Body of pancreas (tissue), 4 donors: ENCODE measurements around the gene CDC25C.

Source experiments
- POLR2A ChIP-seq, 3 donors: fragments of 450-650 bp; IDR thresholded peaks; one replicate each; pipeline ENCODE4 v1.6.1; 2016; ENCODE audit warnings: antibody characterized with exemption in 3 of 3, mild to moderate bottlenecking in 2 of 3
- TF ChIP-seq, protein P1 (sequence below), 7 experiments: fragments of 450-650 bp in 4 of 7; fragments of 200-600 bp in 3 of 7; sonication (generic) in 3 of 7; IDR thresholded peaks; one replicate each; pipeline ENCODE4 v1.5.1; 2016 to 2019; ENCODE audit warnings: antibody characterized with exemption in 7 of 7

GRCh38 chr5:138258704-138259292, 72.8 kb downstream of the CDC25C start:
- TF ChIP-seq, protein P1, sequence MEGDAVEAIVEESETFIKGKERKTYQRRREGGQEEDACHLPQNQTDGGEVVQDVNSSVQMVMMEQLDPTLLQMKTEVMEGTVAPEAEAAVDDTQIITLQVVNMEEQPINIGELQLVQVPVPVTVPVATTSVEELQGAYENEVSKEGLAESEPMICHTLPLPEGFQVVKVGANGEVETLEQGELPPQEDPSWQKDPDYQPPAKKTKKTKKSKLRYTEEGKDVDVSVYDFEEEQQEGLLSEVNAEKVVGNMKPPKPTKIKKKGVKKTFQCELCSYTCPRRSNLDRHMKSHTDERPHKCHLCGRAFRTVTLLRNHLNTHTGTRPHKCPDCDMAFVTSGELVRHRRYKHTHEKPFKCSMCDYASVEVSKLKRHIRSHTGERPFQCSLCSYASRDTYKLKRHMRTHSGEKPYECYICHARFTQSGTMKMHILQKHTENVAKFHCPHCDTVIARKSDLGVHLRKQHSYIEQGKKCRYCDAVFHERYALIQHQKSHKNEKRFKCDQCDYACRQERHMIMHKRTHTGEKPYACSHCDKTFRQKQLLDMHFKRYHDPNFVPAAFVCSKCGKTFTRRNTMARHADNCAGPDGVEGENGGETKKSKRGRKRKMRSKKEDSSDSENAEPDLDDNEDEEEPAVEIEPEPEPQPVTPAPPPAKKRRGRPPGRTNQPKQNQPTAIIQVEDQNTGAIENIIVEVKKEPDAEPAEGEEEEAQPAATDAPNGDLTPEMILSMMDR (IDR thresholded peaks at IDR 0.05), result no peak
- TF ChIP-seq POLR2A (IDR thresholded peaks at IDR 0.05), result no peak
